NT2/D1 (cell line): Measurements from ENCODE around the gene PTPRH.

Experiments used
- SUZ12 ChIP-seq: IDR thresholded peaks from 2 replicates; pipeline ENCODE4 v1.6.1; 2011; ENCODE audit not compliant: insufficient read length, insufficient read depth; ENCODE audit errors: extremely low read depth
- YY1 ChIP-seq: IDR thresholded peaks from 2 replicates; pipeline ENCODE4 v1.6.1; 2011; ENCODE audit not compliant: insufficient read length, insufficient read depth

DNA sequence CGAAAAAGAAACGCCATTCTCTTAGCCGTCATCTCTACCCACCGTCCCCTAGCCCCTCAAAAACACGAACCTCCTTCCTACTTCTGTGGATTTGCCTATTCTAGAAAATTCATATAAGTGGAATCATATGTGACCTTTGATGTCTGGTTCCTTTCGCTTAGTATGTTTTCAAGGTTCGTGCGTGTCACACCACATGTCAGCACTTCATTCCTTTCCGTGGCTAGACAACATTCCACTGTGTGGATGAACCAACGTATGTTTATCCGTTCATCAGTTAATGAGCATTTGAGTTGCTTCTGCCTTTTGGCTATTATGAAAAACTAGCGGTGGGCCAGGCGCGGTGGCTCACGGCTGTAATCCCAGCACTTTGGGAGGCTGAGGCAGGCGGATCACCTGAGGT lies 77.9 kb downstream of the PTPRH start:
- TF ChIP-seq SUZ12 (no peak), YY1 (no peak)
